HepG2 (cell line): ENCODE data around the gene ACACB. TPM values are rescaled to one million over a fixed set of nuclear protein-coding genes. Genes with fewer than 3 reads are reported as not detected.

Experiments
- ATAC-seq: fragments of 200-7000 bp; cut with Tn5 transposase; 3 replicates; pipeline ENCODE4 v1.9.1; 2020; ENCODE audit warnings: mild to moderate bottlenecking, moderate library complexity
- BruUV-seq: library from RNA; stranded (reverse); fragments of 400-500 nt; replicated peaks from 2 replicates; lab custom pipeline; 2021; lab: Mats Ljungman, UMichigan
- CTCF ChIA-PET: fragments of 300-600 bp; formaldehyde crosslinking; extraction: SDS; loops from one replicate; lab custom pipeline; 2021; ENCODE audit warnings: low total read pairs, inconsistent platforms, low intra/inter-chr PET ratio; lab: Yijun Ruan, JAX
- POLR2A ChIA-PET: fragments of 350-600 bp; sonication (Branson Sonifier 250); formaldehyde crosslinking; loops from one replicate; lab custom pipeline; 2020; ENCODE audit warnings: antibody characterized with exemption, inconsistent platforms; lab: Yijun Ruan, JAX
- DNase-seq: peaks from one replicate; pipeline ENCODE4 v3.0.0-alpha.2; 2015; ENCODE audit warnings: low spot score
- FAIRE-seq: peaks from 3 replicates; lab custom pipeline; 2011; peaks lifted over from hg19 to GRCh38; lab: Jason Lieb, UNC
- H2AFZ ChIP-seq: one replicate; pipeline ENCODE4 v1.6.1; 2011; ENCODE audit warnings: low read length, inconsistent platforms
- H3K27ac ChIP-seq: fragments of 300-600 bp; 3 replicates; pipeline ENCODE4 v1.8.0; 2011; ENCODE audit warnings: mixed run types, mild to moderate bottlenecking, mixed read lengths, low read length, inconsistent platforms; ENCODE audit not compliant: insufficient read depth; ENCODE audit errors: extremely low read length
- H3K27me3 ChIP-seq, 2 experiments: fragments of 200-600 bp in 1 of 2; 2 replicates in 1 of 2; 3 replicates in 1 of 2; pipeline versions ENCODE4 v1.6.0 to v1.8.0; 2011; ENCODE audit warnings: low read length in 2 of 2, mild to moderate bottlenecking in 2 of 2, moderate library complexity in 2 of 2, inconsistent platforms in 1 of 2; ENCODE audit not compliant: insufficient read depth in 2 of 2, control insufficient read depth in 1 of 2
- H3K36me3 ChIP-seq, 2 experiments: fragments of 200-600 bp in 1 of 2; replicated peaks in 1 of 2; 2 replicates in 1 of 2; 3 replicates in 1 of 2; pipeline versions ENCODE4 v1.5.1 to v1.8.0; 2011; ENCODE audit warnings: low read length in 2 of 2, inconsistent platforms in 1 of 2; ENCODE audit not compliant: insufficient read depth in 2 of 2, control insufficient read depth in 1 of 2
- H3K4me1 ChIP-seq: 2 replicates; pipeline ENCODE4 v1.5.1; 2012; ENCODE audit warnings: low read length, inconsistent platforms; ENCODE audit not compliant: insufficient read depth
- H3K4me2 ChIP-seq: 2 replicates; pipeline ENCODE4 v1.6.0; 2011; ENCODE audit warnings: low read depth, low read length, inconsistent platforms
- H3K4me3 ChIP-seq, 3 experiments: fragments of 200-600 bp in 1 of 3; sonication (generic), shearing (Covaris generic) in 1 of 3; replicated peaks in 1 of 3; 2 replicates each; pipeline ENCODE4 v1.5.1; 2011 to 2016; ENCODE audit warnings: low read length in 3 of 3, inconsistent platforms in 2 of 3, low read depth in 2 of 3, mild to moderate bottlenecking in 2 of 3, control low read depth in 1 of 3, mixed read lengths in 1 of 3; ENCODE audit not compliant: insufficient read depth in 1 of 3
- H3K79me2 ChIP-seq: one replicate; pipeline ENCODE4 v1.6.1; 2011; ENCODE audit warnings: low read length, inconsistent platforms; ENCODE audit not compliant: insufficient read depth
- H3K9ac ChIP-seq: 2 replicates; pipeline ENCODE4 v1.6.0; 2011; ENCODE audit warnings: mild to moderate bottlenecking, low read depth, low read length, inconsistent platforms; ENCODE audit not compliant: insufficient read depth
- H3K9me3 ChIP-seq: 2 replicates; pipeline ENCODE4 v1.5.1; 2012; ENCODE audit warnings: mild to moderate bottlenecking, low read length
- H4K20me1 ChIP-seq: 2 replicates; pipeline ENCODE4 v1.6.0; 2011; ENCODE audit warnings: inconsistent platforms, mild to moderate bottlenecking, low read length, moderate library complexity; ENCODE audit not compliant: insufficient read depth
- GLI4 ChIP-seq: sonication (generic); formaldehyde crosslinking; IDR thresholded peaks from 2 replicates; pipeline ENCODE4 v1.5.1; 2020; ENCODE audit warnings: missing genetic modification reagents, mild to moderate bottlenecking, moderate library complexity, borderline replicate concordance
- HNRNPK ChIP-seq: fragments of 200-400 bp; formaldehyde crosslinking; IDR thresholded peaks from 2 replicates; pipeline ENCODE4 v1.6.1; 2018; ENCODE audit warnings: low read length, low read depth, moderate library complexity, mild to moderate bottlenecking; ENCODE audit not compliant: poor library complexity, severe bottlenecking
- IKZF5 ChIP-seq: IDR thresholded peaks from 2 replicates; pipeline ENCODE4 v1.6.1; 2018; ENCODE audit warnings: missing genetic modification reagents, mild to moderate bottlenecking, missing compliant biosample characterization
- MXD3 ChIP-seq: IDR thresholded peaks from 2 replicates; pipeline ENCODE4 v1.6.1; 2016; ENCODE audit warnings: mild to moderate bottlenecking, missing biosample characterization, missing genetic modification reagents
- NR2C2 ChIP-seq: sonication (generic); formaldehyde crosslinking; IDR thresholded peaks from 2 replicates; pipeline ENCODE4 v1.4.0; 2020; ENCODE audit warnings: missing genetic modification reagents, mild to moderate bottlenecking, moderate library complexity, borderline replicate concordance
- SIX1 ChIP-seq: sonication (generic); formaldehyde crosslinking; IDR thresholded peaks from 2 replicates; pipeline ENCODE4 v1.4.0; 2020; ENCODE audit warnings: missing genetic modification reagents, borderline replicate concordance
- TOE1 ChIP-seq: sonication (generic); formaldehyde crosslinking; IDR thresholded peaks from 2 replicates; pipeline ENCODE4 v1.4.0; 2020; ENCODE audit warnings: mild to moderate bottlenecking, missing genetic modification reagents
- UBTF ChIP-seq: sonication (generic); formaldehyde crosslinking; IDR thresholded peaks from 2 replicates; pipeline ENCODE4 v1.4.0; 2020; ENCODE audit warnings: mild to moderate bottlenecking, missing genetic modification reagents
- ZNF24 ChIP-seq: fragments of 450-650 bp; IDR thresholded peaks from 2 replicates; pipeline ENCODE4 v1.6.1; 2017; ENCODE audit warnings: antibody characterized with exemption, mild to moderate bottlenecking
- ZNF616 ChIP-seq: sonication (generic); formaldehyde crosslinking; IDR thresholded peaks from 2 replicates; pipeline ENCODE4 v1.5.0; 2020; ENCODE audit warnings: low read depth, mild to moderate bottlenecking, missing genetic modification reagents
- WGBS: methylation state at CpG from one replicate; pipeline ENCODE4 v1.1.6; 2017; ENCODE audit warnings: low lambda C conversion rate; 5-methylcytosine and 5-hydroxymethylcytosine counted together
- in situ Hi-C: cut with HindIII; loops from 2 replicates; pipeline ENCODE4 v1.10.0; 2017; ENCODE audit warnings: low pct_unique_long_range_greater_than_20kb; ENCODE audit not compliant: extremely low pct_ligation_motif_present
- intact Hi-C: fragments of 100-400 bp; cut with micrococcal nuclease; formaldehyde crosslinking; loops from one replicate; pipeline ENCODE4 v1.10.0; 2022; ENCODE audit not compliant: unreplicated experiment
- polyA plus RNA-seq, 8 experiments: library from polyadenylated mRNA; depleted of rRNA in 3 of 8; stranded (reverse) in 7 of 8; unstranded in 1 of 8; fragments of >200 nt; fragmentation: Illumina TruSeq in 4 of 8; extraction: Trizol in 4 of 8; gene quantifications; 2 replicates each; pipeline versions ENCODE4 v1.2.1 to v1.2.3, GENCODE V29; 2011 to 2016; ENCODE audit warnings: low read depth in 4 of 8, missing spikeins in 1 of 8, mixed read lengths in 1 of 8; ENCODE audit not compliant: insufficient read depth in 1 of 8
- total RNA-seq, 5 experiments: library from RNA; depleted of rRNA; stranded (reverse); fragments of >200 nt; fragmentation: Illumina TruSeq; extraction: Trizol; gene quantifications; 2 replicates each; pipeline ENCODE4 v1.2.3, GENCODE V29; 2016; ENCODE audit warnings: low read depth in 1 of 5

The ACACB gene
- total and polyA plus RNA-seq, 2 of the 13 experiments (the other 11 are each of a cell fraction or from before 2014, with no cell fraction given): 6.2 to 8.6 TPM

- ChIA-PET POLR2A (no interaction called here), CTCF (no interaction called here)
- no peaks in the 10 kb centered on the region for H3K27me3 ChIP-seq
- H3K27ac ChIP-seq: no peak overlapping the region
- no peak for FAIRE-seq
- H3K4me2 ChIP-seq: no peak overlapping the region
- in situ Hi-C loops (no loop called here), intact Hi-C loops (no loop called here)
- H3K4me3 ChIP-seq: no peak overlapping the region
- peaks cover 6% of the 10 kb centered on the region for H3K9me3 ChIP-seq
- WGBS: 91% methylated on average over 1 of the region's 1 CpG
- H3K4me1 ChIP-seq: peaks cover 23% of the 10 kb centered on the region
- DNase-seq: no peak
- no peak overlapping the region for H3K9ac ChIP-seq
- no peak overlapping the region for H2AFZ ChIP-seq
- H4K20me1 ChIP-seq: no peaks in the 10 kb centered on the region
- ATAC-seq: no peak
- H3K36me3 ChIP-seq: 0 out of 5 replicates have a peak, but pooled peaks cover 0 to 1% of the 10 kb centered on the region in 2 experiments
- no TSS peak for BruUV-seq
- H3K79me2 ChIP-seq: no peaks in the 10 kb centered on the region
- TF ChIP-seq GLI4 (CRISPR knock-in tag) (no peak), HNRNPK (no peak), NR2C2 (CRISPR knock-in tag) (no peak), MXD3 (CRISPR knock-in tag) (no peak), IKZF5 (CRISPR knock-in tag) (no peak), TOE1 (no peak), ZNF24 (no peak), SIX1 (no peak), ZNF616 (CRISPR knock-in tag) (no peak), UBTF (CRISPR knock-in tag) (no peak)
- TF ChIP-seq, all 625 proteins: peak for 0
Measured at GRCh38 chr12:109250523-109250922, 134.1 kb downstream of the ACACB start.
